Neuronal stem cell (in vitro differentiated cells): ENCODE measurements around the gene AP2M1.
A peak's percentile ranks its signal among the peaks of the same experiment; 100 is the strongest.

Experiments used
- DNase-seq: peaks from one replicate; pipeline ENCODE4 v3.0.0-alpha.2; 2013; ENCODE audit warnings: low spot score
- H2AFZ ChIP-seq: one replicate; pipeline ENCODE4 v1.6.1; 2013; ENCODE audit warnings: mild to moderate bottlenecking, low read length, inconsistent platforms
- H2AK5ac ChIP-seq: 2 replicates; pipeline ENCODE4 v1.6.1; 2013; ENCODE audit warnings: low read depth, mild to moderate bottlenecking, inconsistent platforms, low read length, moderate library complexity, mixed read lengths
- H2BK120ac ChIP-seq: 2 replicates; pipeline ENCODE4 v1.6.1; 2013; ENCODE audit warnings: low read depth, mild to moderate bottlenecking, inconsistent platforms, low read length, moderate library complexity, mixed read lengths
- H2BK12ac ChIP-seq: one replicate; pipeline ENCODE4 v1.6.1; 2013; ENCODE audit warnings: low read length, inconsistent platforms
- H2BK15ac ChIP-seq: 2 replicates; pipeline ENCODE4 v1.6.1; 2013; ENCODE audit warnings: mild to moderate bottlenecking, low read length, inconsistent platforms, mixed read lengths
- H2BK5ac ChIP-seq: one replicate; pipeline ENCODE4 v1.6.1; 2013; ENCODE audit warnings: inconsistent platforms, mild to moderate bottlenecking, low read length, moderate library complexity
- H3K14ac ChIP-seq: one replicate; pipeline ENCODE4 v1.6.1; 2013; ENCODE audit warnings: low read length, inconsistent platforms
- H3K18ac ChIP-seq: 2 replicates; pipeline ENCODE4 v1.6.1; 2013; ENCODE audit warnings: low read length, inconsistent platforms
- H3K23ac ChIP-seq: 2 replicates; pipeline ENCODE4 v1.6.1; 2013; ENCODE audit warnings: low read depth, mild to moderate bottlenecking, mixed read lengths, low read length, inconsistent platforms; ENCODE audit not compliant: poor library complexity
- H3K27ac ChIP-seq: replicated peaks from 3 replicates; pipeline ENCODE4 v1.5.1; 2013; ENCODE audit warnings: low read length, inconsistent platforms
- H3K27me3 ChIP-seq, 3 experiments: 2 replicates each; pipeline ENCODE4 v1.6.1; 2013; ENCODE audit warnings: low read length in 3 of 3, mild to moderate bottlenecking in 2 of 3, inconsistent platforms in 1 of 3, low read depth in 1 of 3, mixed read lengths in 1 of 3, moderate library complexity in 1 of 3; ENCODE audit not compliant: control insufficient read depth in 3 of 3, insufficient read depth in 3 of 3
- H3K36me3 ChIP-seq, 2 donors: replicated peaks in 1 of 2; 2 replicates each; pipeline ENCODE4 v1.6.1; 2013; ENCODE audit warnings: low read length in 2 of 2; ENCODE audit not compliant: control insufficient read depth in 2 of 2, insufficient read depth in 2 of 2
- H3K4ac ChIP-seq: 2 replicates; pipeline ENCODE4 v1.6.1; 2013; ENCODE audit warnings: inconsistent platforms, mild to moderate bottlenecking, low read length, moderate library complexity
- H3K4me1 ChIP-seq, 2 donors: 1 replicate in 1 of 2; 2 replicates in 1 of 2; pipeline ENCODE4 v1.6.1; 2013; ENCODE audit warnings: low read length in 2 of 2, low read depth in 1 of 2; ENCODE audit not compliant: control insufficient read depth in 2 of 2, insufficient read depth in 1 of 2
- H3K4me2 ChIP-seq: one replicate; pipeline ENCODE4 v1.6.1; 2013; ENCODE audit warnings: mild to moderate bottlenecking, low read length, inconsistent platforms; ENCODE audit not compliant: insufficient read depth, poor library complexity, severe bottlenecking
- H3K4me3 ChIP-seq, 2 donors: 2 replicates each; pipeline ENCODE4 v1.5.1; 2013; ENCODE audit warnings: low read length in 2 of 2, mild to moderate bottlenecking in 2 of 2, inconsistent platforms in 1 of 2, moderate library complexity in 1 of 2
- H3K79me1 ChIP-seq: one replicate; pipeline ENCODE4 v1.6.1; 2013; ENCODE audit warnings: low read depth, mild to moderate bottlenecking, inconsistent platforms, low read length, moderate library complexity
- H3K9ac ChIP-seq: one replicate; pipeline ENCODE4 v1.6.1; 2013; ENCODE audit warnings: mild to moderate bottlenecking, low read depth, low read length, inconsistent platforms; ENCODE audit not compliant: poor library complexity
- H3K9me3 ChIP-seq, 2 donors: replicated peaks in 1 of 2; 2 replicates each; pipeline versions ENCODE3 to v1.6.1; 2013; ENCODE audit warnings: low read length in 2 of 2, mild to moderate bottlenecking in 2 of 2, inconsistent platforms in 1 of 2, low read depth in 1 of 2, mixed read lengths in 1 of 2, moderate library complexity in 1 of 2; ENCODE audit not compliant: control insufficient read depth in 2 of 2, insufficient read depth in 1 of 2
- H4K8ac ChIP-seq: one replicate; pipeline ENCODE4 v1.6.1; 2013; ENCODE audit warnings: low read depth, mild to moderate bottlenecking, inconsistent platforms, low read length, moderate library complexity
- H4K91ac ChIP-seq: one replicate; pipeline ENCODE4 v1.6.1; 2013; ENCODE audit warnings: low read length, low read depth, mild to moderate bottlenecking, inconsistent platforms; ENCODE audit not compliant: poor library complexity
- WGBS, 2 donors: extraction: QIAGEN DNeasy Blood & Tissue Kit; methylation state at CpG; one replicate each; pipeline ENCODE4 v1.1.7; 2013; ENCODE audit warnings: missing lambda C conversion rate in 2 of 2, mixed read lengths in 1 of 2; ENCODE audit not compliant: insufficient read length in 2 of 2, insufficient replicate concordance in 1 of 2; ENCODE audit errors: extremely low coverage in 2 of 2; 5-methylcytosine and 5-hydroxymethylcytosine counted together

AP2M1 gene

DNA sequence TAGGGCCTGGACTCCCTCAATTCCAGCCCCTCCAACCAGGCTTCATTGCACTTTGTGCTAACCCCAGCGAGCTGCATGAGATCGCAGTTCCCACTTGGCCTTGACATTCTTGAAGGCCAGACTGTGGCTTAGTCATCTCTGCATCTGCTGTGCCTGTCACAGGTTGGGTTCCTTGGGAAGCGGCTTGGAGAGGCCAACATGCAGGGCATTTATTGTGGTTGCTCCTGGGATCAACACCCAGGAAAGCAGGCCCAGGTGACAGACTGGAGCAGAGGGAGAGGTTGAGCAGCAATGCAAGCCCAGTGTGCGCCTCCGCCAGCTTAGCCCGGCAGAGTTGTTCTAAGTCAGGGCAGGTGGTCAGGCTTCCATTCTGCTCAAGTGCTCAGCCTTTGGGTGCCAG lies 21.9 kb downstream of the AP2M1 start:
- peak overlapping the region in 1 of 2 donors; percentile 59 for H3K4me3 ChIP-seq
- no peak overlapping the region for H3K4me2 ChIP-seq
- H2BK5ac ChIP-seq: peak overlapping the region; percentile 82
- WGBS, 2 donors: no CpG with 5 or more reads among the region's 6 CpGs
- H2BK12ac ChIP-seq: no peak overlapping the region
- no peak overlapping the region for H2AFZ ChIP-seq
- H3K27ac ChIP-seq: no peak overlapping the region
- no peaks in the 10 kb centered on the region for H3K9me3 ChIP-seq
- H4K8ac ChIP-seq: no peak overlapping the region
- no peak overlapping the region for H2BK120ac ChIP-seq
- no peak overlapping the region for H3K18ac ChIP-seq
- no peak overlapping the region for H4K91ac ChIP-seq
- no peak overlapping the region for H2BK15ac ChIP-seq
- H3K4me1 ChIP-seq: no peaks in the 10 kb centered on the region
- no peak overlapping the region for H3K23ac ChIP-seq
- DNase-seq: no peak
- H3K14ac ChIP-seq: no peak overlapping the region
- H2AK5ac ChIP-seq: peak overlapping the region; percentile 35
- no peak overlapping the region for H3K4ac ChIP-seq
- H3K27me3 ChIP-seq: no peaks in the 10 kb centered on the region
- H3K79me1 ChIP-seq: no peaks in the 10 kb centered on the region
- H3K36me3 ChIP-seq: peaks cover 18 to 37% of the 10 kb centered on the region in 2 donors
- no peak overlapping the region for H3K9ac ChIP-seq

DNA sequence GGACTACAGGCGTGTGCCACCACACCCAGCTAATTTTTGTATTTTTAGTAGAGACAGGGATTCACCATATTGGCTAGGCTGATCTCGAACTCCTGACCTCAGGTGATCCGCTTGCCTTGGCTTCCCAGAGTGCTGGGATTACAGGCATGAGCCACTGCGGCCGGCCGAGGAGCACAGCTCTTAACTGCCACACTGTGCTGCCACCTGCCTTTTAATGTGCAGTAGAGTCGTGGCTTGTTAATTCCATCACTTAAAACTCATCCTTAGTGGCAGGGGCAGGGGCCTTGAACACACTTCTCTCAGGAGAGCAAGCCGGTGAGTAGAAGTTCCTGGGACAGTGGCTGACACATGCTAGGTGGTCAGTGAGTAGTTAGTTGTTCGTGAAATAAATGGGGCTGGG lies 23.9 kb downstream of the AP2M1 start:
- H3K4me2 ChIP-seq: no peak overlapping the region
- no peak overlapping the region for H3K4ac ChIP-seq
- H3K79me1 ChIP-seq: no peaks in the 10 kb centered on the region
- H2AFZ ChIP-seq: no peak overlapping the region
- H3K4me3 ChIP-seq: no peak overlapping the region
- H4K91ac ChIP-seq: no peak overlapping the region
- H2AK5ac ChIP-seq: no peak overlapping the region
- H4K8ac ChIP-seq: no peak overlapping the region
- no peak overlapping the region for H3K23ac ChIP-seq
- H3K9me3 ChIP-seq: no peaks in the 10 kb centered on the region
- no peaks in the 10 kb centered on the region for H3K4me1 ChIP-seq
- no peak overlapping the region for H3K18ac ChIP-seq
- H3K14ac ChIP-seq: no peak overlapping the region
- H3K27me3 ChIP-seq: no peaks in the 10 kb centered on the region
- H2BK5ac ChIP-seq: no peak overlapping the region
- WGBS, 2 donors: no CpG with 5 or more reads among the region's 9 CpGs
- DNase-seq: no peak
- H3K27ac ChIP-seq: no peak overlapping the region
- no peak overlapping the region for H2BK12ac ChIP-seq
- no peak overlapping the region for H3K9ac ChIP-seq
- H2BK120ac ChIP-seq: no peak overlapping the region
- H3K36me3 ChIP-seq: peaks cover 7 to 19% of the 10 kb centered on the region in 2 donors
- H2BK15ac ChIP-seq: no peak overlapping the region

DNA sequence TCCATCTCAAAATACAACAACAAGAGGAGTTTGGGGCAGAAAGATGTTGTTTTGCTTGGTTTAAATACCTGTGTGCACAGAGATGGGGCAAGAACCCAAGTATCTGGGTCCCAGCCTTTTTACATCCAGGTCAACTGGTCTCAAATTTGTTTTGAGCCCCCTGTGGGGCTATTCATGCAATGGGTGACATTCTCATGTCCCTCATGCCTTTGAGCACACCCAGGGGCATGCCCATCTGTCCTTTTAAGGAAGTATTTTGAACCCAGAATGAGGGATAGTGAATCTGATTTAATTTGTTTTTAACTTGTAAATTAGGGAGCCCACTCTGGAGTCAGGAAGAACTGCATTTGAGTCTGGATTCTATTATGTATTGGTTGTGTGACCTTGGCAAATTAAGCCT lies 26.2 kb downstream of the AP2M1 start:
- H3K27me3 ChIP-seq: no peaks in the 10 kb centered on the region

DNA sequence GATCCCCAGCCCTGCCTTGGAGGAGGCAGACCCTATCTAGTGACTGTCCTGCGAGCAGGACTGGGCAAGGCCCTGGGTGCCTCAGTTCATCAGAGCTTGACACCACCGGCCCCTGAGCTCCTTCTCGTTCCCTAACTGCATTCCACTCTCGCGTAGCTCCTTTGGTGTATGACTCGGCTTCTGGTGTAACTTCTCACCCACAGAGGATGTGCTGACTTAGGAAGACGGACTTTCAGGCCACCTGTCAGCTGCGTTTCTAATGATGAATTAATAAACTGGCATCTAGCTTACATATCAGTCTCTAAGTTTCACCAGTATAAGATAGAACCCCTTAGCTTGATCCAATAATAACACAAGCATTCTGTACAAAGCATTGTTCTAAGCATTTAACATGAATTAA lies 28.9 kb downstream of the AP2M1 start:
- Histone ChIP-seq H3K79me1 (no peaks in the 10 kb centered on the region), H4K91ac (no peak overlapping the region), H3K9ac (no peak overlapping the region), H2AK5ac (no peak overlapping the region), H3K14ac (no peak overlapping the region), H3K4me3 (peak overlapping the region in 1 of 2 donors; percentile 35), H3K9me3 (no peaks in the 10 kb centered on the region), H3K27me3 (peaks cover 0 to 9% (median 0%) of the 10 kb centered on the region in 3 experiments), H3K4me2 (no peak overlapping the region), H3K4ac (no peak overlapping the region), H3K36me3 (no peaks in the 10 kb centered on the region), H3K18ac (no peak overlapping the region), H2BK5ac (no peak overlapping the region), H3K23ac (no peak overlapping the region), H2BK15ac (no peak overlapping the region), H3K27ac (no peak overlapping the region), H2BK12ac (no peak overlapping the region), H2BK120ac (no peak overlapping the region), H3K4me1 (peaks cover 0 to 3% of the 10 kb centered on the region in 2 donors), H4K8ac (no peak overlapping the region), H2AFZ (no peak overlapping the region)
- WGBS, 2 donors: no CpG with 5 or more reads among the region's 8 CpGs
- DNase-seq: no peak

More for the DNA sequence above, 26.2 kb downstream of the AP2M1 start:
- Histone ChIP-seq H3K4me1 (no peaks in the 10 kb centered on the region), H3K9ac (no peak overlapping the region), H4K8ac (no peak overlapping the region), H3K18ac (no peak overlapping the region), H2AFZ (no peak overlapping the region), H3K14ac (no peak overlapping the region), H3K4me2 (no peak overlapping the region), H2BK120ac (no peak overlapping the region), H3K27ac (no peak overlapping the region), H3K4ac (no peak overlapping the region), H3K9me3 (no peaks in the 10 kb centered on the region), H2BK5ac (no peak overlapping the region), H3K36me3 (peaks cover 0 to 2% of the 10 kb centered on the region in 2 donors), H2BK15ac (no peak overlapping the region), H3K23ac (no peak overlapping the region), H2AK5ac (no peak overlapping the region), H4K91ac (no peak overlapping the region), H2BK12ac (no peak overlapping the region), H3K4me3 (no peak overlapping the region), H3K79me1 (no peaks in the 10 kb centered on the region)
- DNase-seq: no peak
